IMR-90 (cell line): Measurements from ENCODE around the gene ATXN1. TPM values are rescaled to one million over a fixed set of nuclear protein-coding genes. Genes with fewer than 3 reads are reported as not detected.

Source experiments
- ATAC-seq: fragments of 200-7000 bp; cut with Tn5 transposase; 2 replicates; pipeline ENCODE4 v1.9.1; 2020; ENCODE audit warnings: low read depth, mild to moderate bottlenecking, moderate library complexity
- BruUV-seq: library from RNA; stranded (reverse); fragments of 400-500 nt; replicated peaks from 2 replicates; lab custom pipeline; 2021; lab: Mats Ljungman, UMichigan
- CTCF ChIA-PET: fragments of 300-600 bp; formaldehyde crosslinking; extraction: SDS; loops from one replicate; lab custom pipeline; 2021; ENCODE audit warnings: antibody characterized with exemption; lab: Yijun Ruan, JAX
- POLR2A ChIA-PET: fragments of 300-600 bp; sonication (Branson Sonifier 250); formaldehyde crosslinking; loops from one replicate; lab custom pipeline; 2022; ENCODE audit warnings: antibody characterized with exemption; ENCODE audit not compliant: unreplicated experiment; lab: Charles Lee
- DNase-seq: peaks from one replicate; pipeline ENCODE4 v3.0.0; 2013
- H2AFZ ChIP-seq: replicated peaks from 2 replicates; pipeline ENCODE3; 2013; ENCODE audit warnings: low read length, mild to moderate bottlenecking; ENCODE audit not compliant: poor library complexity
- H2AK5ac ChIP-seq: 2 replicates; pipeline ENCODE4 v1.6.1; 2013; ENCODE audit warnings: low read depth, low read length, inconsistent platforms
- H2AK9ac ChIP-seq: replicated peaks from 2 replicates; pipeline ENCODE3; 2013; ENCODE audit warnings: mild to moderate bottlenecking, low read depth, low read length, moderate library complexity; ENCODE audit not compliant: poor library complexity
- H2BK120ac ChIP-seq: 2 replicates; pipeline ENCODE4 v1.6.1; 2013; ENCODE audit warnings: low read depth, low read length, inconsistent platforms
- H2BK15ac ChIP-seq: 3 replicates; pipeline ENCODE4 v1.6.1; 2013; ENCODE audit warnings: low read depth, low read length, inconsistent platforms
- H2BK20ac ChIP-seq: 2 replicates; pipeline ENCODE4 v1.6.1; 2013; ENCODE audit warnings: low read depth, mild to moderate bottlenecking, inconsistent platforms, low read length, moderate library complexity
- H2BK5ac ChIP-seq: 2 replicates; pipeline ENCODE4 v1.6.1; 2013; ENCODE audit warnings: mild to moderate bottlenecking, low read depth, low read length, inconsistent platforms; ENCODE audit not compliant: poor library complexity, severe bottlenecking
- H3K14ac ChIP-seq: replicated peaks from 2 replicates; pipeline ENCODE4 v1.6.1; 2013; ENCODE audit warnings: low read depth, low read length, inconsistent platforms
- H3K18ac ChIP-seq: 2 replicates; pipeline ENCODE4 v1.6.1; 2013; ENCODE audit warnings: low read depth, low read length, control low read depth
- H3K23ac ChIP-seq: 2 replicates; pipeline ENCODE4 v1.6.1; 2013; ENCODE audit warnings: low read depth, low read length, inconsistent platforms
- H3K27ac ChIP-seq: 2 replicates; pipeline ENCODE4 v1.5.1; 2013; ENCODE audit warnings: mild to moderate bottlenecking, control low read depth, low read length; ENCODE audit not compliant: insufficient read depth
- H3K27me3 ChIP-seq: 2 replicates; pipeline ENCODE4 v1.6.1; 2013; ENCODE audit warnings: low read length; ENCODE audit not compliant: control insufficient read depth, insufficient read depth
- H3K36me3 ChIP-seq: 2 replicates; pipeline ENCODE4 v1.6.1; 2013; ENCODE audit warnings: low read length, mixed read lengths; ENCODE audit not compliant: control insufficient read depth, insufficient read depth
- H3K4ac ChIP-seq: 2 replicates; pipeline ENCODE4 v1.6.1; 2013; ENCODE audit warnings: low read depth, low read length, inconsistent platforms
- H3K4me1 ChIP-seq: 2 replicates; pipeline ENCODE4 v1.6.1; 2013; ENCODE audit warnings: low read length, mixed read lengths; ENCODE audit not compliant: control insufficient read depth, insufficient read depth
- H3K4me2 ChIP-seq: 2 replicates; pipeline ENCODE4 v1.6.1; 2013; ENCODE audit warnings: low read depth, mild to moderate bottlenecking, control low read depth, low read length, moderate library complexity
- H3K4me3 ChIP-seq: 2 replicates; pipeline ENCODE4 v1.5.1; 2013; ENCODE audit warnings: low read depth, mild to moderate bottlenecking, control low read depth, low read length, moderate library complexity; ENCODE audit not compliant: insufficient read depth
- H3K56ac ChIP-seq: 2 replicates; pipeline ENCODE4 v1.6.1; 2013; ENCODE audit warnings: low read length, inconsistent platforms; ENCODE audit not compliant: insufficient read depth; ENCODE audit errors: extremely low read depth
- H3K79me1 ChIP-seq, 2 experiments: 2 replicates each; pipeline ENCODE4 v1.6.1; 2013; ENCODE audit warnings: low read length in 2 of 2, inconsistent platforms in 1 of 2, low read depth in 1 of 2
- H3K9ac ChIP-seq: 2 replicates; pipeline ENCODE4 v1.6.1; 2013; ENCODE audit warnings: low read depth, low read length, control low read depth
- H3K9me1 ChIP-seq: 2 replicates; pipeline ENCODE4 v1.6.1; 2013; ENCODE audit warnings: low read length, inconsistent platforms; ENCODE audit not compliant: insufficient read depth
- H3K9me3 ChIP-seq: 2 replicates; pipeline ENCODE4 v1.6.1; 2013; ENCODE audit warnings: low read length; ENCODE audit not compliant: control insufficient read depth, insufficient read depth
- H4K20me1 ChIP-seq: 2 replicates; pipeline ENCODE4 v1.6.1; 2013; ENCODE audit warnings: low read length, inconsistent platforms; ENCODE audit not compliant: insufficient read depth
- H4K5ac ChIP-seq: 2 replicates; pipeline ENCODE4 v1.6.1; 2013; ENCODE audit warnings: mild to moderate bottlenecking, low read depth, low read length, control low read depth
- H4K8ac ChIP-seq, 2 experiments: 2 replicates each; pipeline ENCODE4 v1.6.1; 2013; ENCODE audit warnings: low read depth in 2 of 2, low read length in 2 of 2, control low read depth in 1 of 2, inconsistent platforms in 1 of 2
- H4K91ac ChIP-seq: 2 replicates; pipeline ENCODE4 v1.6.1; 2013; ENCODE audit warnings: low read depth, low read length, inconsistent platforms; ENCODE audit not compliant: insufficient read depth
- CEBPB ChIP-seq: IDR thresholded peaks from 2 replicates; pipeline ENCODE4 v1.6.1; 2012; ENCODE audit warnings: low read depth, low read length, improper control_type of control experiment
- CHD1 ChIP-seq: IDR thresholded peaks from 2 replicates; pipeline ENCODE4 v1.6.1; 2012; ENCODE audit warnings: low read depth, low read length, improper control_type of control experiment
- CTCF ChIP-seq: conservative IDR thresholded peaks from 2 replicates; pipeline ENCODE4 v1.5.1; 2012; ENCODE audit warnings: mild to moderate bottlenecking, low read depth, low read length, improper control_type of control experiment
- ELK1 ChIP-seq: fragments of 150-350 bp; IDR thresholded peaks from 2 replicates; pipeline ENCODE4 v1.6.1; 2016; ENCODE audit warnings: low read depth, mild to moderate bottlenecking, low read length, moderate library complexity, borderline replicate concordance
- FOS ChIP-seq: fragments of 150-350 bp; IDR thresholded peaks from 2 replicates; pipeline ENCODE4 v1.6.1; 2016; ENCODE audit warnings: low read depth, low read length
- MAFK ChIP-seq: IDR thresholded peaks from 2 replicates; pipeline ENCODE4 v1.6.1; 2012; ENCODE audit warnings: low read depth, low read length, improper control_type of control experiment
- MAZ ChIP-seq: IDR thresholded peaks from 2 replicates; pipeline ENCODE4 v1.6.1; 2012; ENCODE audit warnings: low read depth, mild to moderate bottlenecking, low read length, improper control_type of control experiment, moderate library complexity, borderline replicate concordance
- NFE2L2 ChIP-seq: fragments of 150-350 bp; IDR thresholded peaks from 2 replicates; pipeline ENCODE4 v1.6.1; 2016; ENCODE audit warnings: low read depth, mild to moderate bottlenecking, low read length
- POLR2A ChIP-seq: IDR thresholded peaks from 2 replicates; pipeline ENCODE4 v1.6.1; 2012; ENCODE audit warnings: mild to moderate bottlenecking, low read depth, low read length
- RAD21 ChIP-seq: IDR thresholded peaks from 2 replicates; pipeline ENCODE4 v1.6.1; 2012; ENCODE audit warnings: low read length, improper control_type of control experiment
- RFX5 ChIP-seq: IDR thresholded peaks from 2 replicates; pipeline ENCODE4 v1.8.0; 2012; ENCODE audit warnings: low read depth, mild to moderate bottlenecking, low read length, moderate library complexity
- USF2 ChIP-seq: fragments of 150-350 bp; IDR thresholded peaks from 2 replicates; pipeline ENCODE4 v1.6.1; 2017; ENCODE audit warnings: mild to moderate bottlenecking, antibody characterized with exemption, low read length, low read depth
- WGBS, 2 experiments: methylation state at CpG; one replicate each; pipeline versions ENCODE4 v1.1.5 to v1.1.7; 2013; ENCODE audit warnings: missing lambda C conversion rate in 2 of 2; ENCODE audit not compliant: insufficient read length in 1 of 2; ENCODE audit errors: extremely low coverage in 2 of 2; 5-methylcytosine and 5-hydroxymethylcytosine counted together
- dilution Hi-C: fragments of 300-500 bp; cut with HindIII; formaldehyde crosslinking; loops from one replicate; pipeline ENCODE4 v1.14.3; 2018; ENCODE audit warnings: low sequenced_read_pairs; ENCODE audit not compliant: unreplicated experiment
- in situ Hi-C: fragments of 300-500 bp; cut with MboI; formaldehyde crosslinking; loops from 3 replicates; pipeline ENCODE4 v1.14.3; 2019; ENCODE audit warnings: low sequenced_read_pairs, inconsistent platforms, mixed read lengths
- intact Hi-C: fragments of 100-400 bp; cut with micrococcal nuclease; formaldehyde crosslinking; loops from 2 replicates; pipeline ENCODE4 v1.10.0; 2022
- polyA plus RNA-seq, 3 experiments: library from polyadenylated mRNA; depleted of rRNA; stranded (reverse); fragments of >200 nt; gene quantifications; 2 replicates each; pipeline ENCODE4 v1.2.3, GENCODE V29; 2012; ENCODE audit warnings: low replicate concordance in 1 of 3
- total RNA-seq: library from RNA; depleted of rRNA; stranded (reverse); fragments of >200 nt; gene quantifications from 2 replicates; pipeline ENCODE4 v1.2.3, GENCODE V29; 2012

The ATXN1 gene
- total and polyA plus RNA-seq, 2 of the 4 experiments (the other 2 are of a cell fraction): 7.3 to 11.1 TPM

- Histone ChIP-seq H2AFZ (peak overlapping the region; percentile 9), H3K56ac (peak overlapping the region; percentile 35; the same call in 1 of the 2 replicates), H2AK5ac (no peak overlapping the region), H3K14ac (peak overlapping the region; percentile 15; the same call in 1 of the 2 replicates), H2BK20ac (peak overlapping the region; percentile 4; the same call in 1 of the 2 replicates), H3K18ac (0 out of 2 replicates have a peak overlapping the region, but pooled peaks have one; percentile 16), H3K27ac (no peak overlapping the region), H2BK15ac (no peak overlapping the region; the same call in 2 of the 3 replicates), H3K36me3 (no peaks in the 10 kb centered on the region), H2BK5ac (no peak overlapping the region), H4K5ac (no peak overlapping the region), H3K9me1 (peaks cover 3% of the 10 kb centered on the region), H4K91ac (0 out of 2 replicates have a peak overlapping the region, but pooled peaks have one; percentile 12), H3K23ac (peak overlapping the region; percentile 16; the same call in 1 of the 2 replicates), H3K4ac (peak overlapping the region; percentile 8; the same call in 1 of the 2 replicates), H3K4me3 (peak overlapping the region; percentile 42; the same call in 1 of the 2 replicates), H2BK120ac (peak overlapping the region; percentile 39), H2AK9ac (no peak overlapping the region), H3K27me3 (no peaks in the 10 kb centered on the region), H3K4me1 (peaks cover 6% of the 10 kb centered on the region; the same call in 1 of the 2 replicates), H4K8ac (peak overlapping the region; percentile 13 to 54; a peak in 3 of 4 replicates), H3K9me3 (no peaks in the 10 kb centered on the region), H4K20me1 (no peaks in the 10 kb centered on the region), H3K79me1 (peaks cover 0 to 3% of the 10 kb centered on the region in 2 experiments; a peak in 1 of 4 replicates), H3K9ac (peak overlapping the region; percentile 58; the same call in 1 of the 2 replicates), H3K4me2 (peak overlapping the region; percentile 94)
- POLR2A ChIA-PET: no interaction called here
- intact Hi-C loops: no loop called here
- peak; percentile 67; the same call in 1 of the 2 replicates for ATAC-seq
- DNase-seq: peak; percentile 37
- TF ChIP-seq CTCF (no peak), RAD21 (no peak), POLR2A (no peak), ELK1 (no peak), CEBPB (no peak), NFE2L2 (no peak), USF2 (no peak), RFX5 (no peak), MAZ (no peak), MAFK (no peak), CHD1 (no peak), FOS (no peak)
- CTCF ChIA-PET: interaction anchor here (0.9 kb wide), 1 partner anchor 82 kb away, joined by 4 read pairs; no protein-coding TSS in a partner anchor
- dilution Hi-C loops: no loop called here
- BruUV-seq: no TSS peak
- in situ Hi-C loops: no loop called here
- no CpG with 5 or more reads among the region's 4 CpGs for WGBS, 2 experiments
Measured at GRCh38 chr6:16413399-16413798, 347.9 kb downstream of the ATXN1 start.
